GM12873 (cell line): ENCODE results near the gene TXNRD3.

Source experiments
- CTCF ChIP-seq: IDR thresholded peaks from 2 replicates; pipeline ENCODE4 v1.5.1; 2012; ENCODE audit warnings: low read depth, mild to moderate bottlenecking, moderate library complexity, low read length, control low read depth; ENCODE audit not compliant: insufficient read depth; ENCODE audit errors: missing control alignments

The TXNRD3 gene

GRCh38 chr3:126679318-126679751 is 24.4 kb upstream of the TXNRD3 start:
- TF ChIP-seq CTCF, result peak; percentile 95

GRCh38 chr3:126678693-126679317 is 23.9 kb upstream of the TXNRD3 start:
- TF ChIP-seq CTCF, result no peak

GRCh38 chr3:126677862-126678503 is 23.1 kb upstream of the TXNRD3 start:
- no peak for TF ChIP-seq CTCF

DNA sequence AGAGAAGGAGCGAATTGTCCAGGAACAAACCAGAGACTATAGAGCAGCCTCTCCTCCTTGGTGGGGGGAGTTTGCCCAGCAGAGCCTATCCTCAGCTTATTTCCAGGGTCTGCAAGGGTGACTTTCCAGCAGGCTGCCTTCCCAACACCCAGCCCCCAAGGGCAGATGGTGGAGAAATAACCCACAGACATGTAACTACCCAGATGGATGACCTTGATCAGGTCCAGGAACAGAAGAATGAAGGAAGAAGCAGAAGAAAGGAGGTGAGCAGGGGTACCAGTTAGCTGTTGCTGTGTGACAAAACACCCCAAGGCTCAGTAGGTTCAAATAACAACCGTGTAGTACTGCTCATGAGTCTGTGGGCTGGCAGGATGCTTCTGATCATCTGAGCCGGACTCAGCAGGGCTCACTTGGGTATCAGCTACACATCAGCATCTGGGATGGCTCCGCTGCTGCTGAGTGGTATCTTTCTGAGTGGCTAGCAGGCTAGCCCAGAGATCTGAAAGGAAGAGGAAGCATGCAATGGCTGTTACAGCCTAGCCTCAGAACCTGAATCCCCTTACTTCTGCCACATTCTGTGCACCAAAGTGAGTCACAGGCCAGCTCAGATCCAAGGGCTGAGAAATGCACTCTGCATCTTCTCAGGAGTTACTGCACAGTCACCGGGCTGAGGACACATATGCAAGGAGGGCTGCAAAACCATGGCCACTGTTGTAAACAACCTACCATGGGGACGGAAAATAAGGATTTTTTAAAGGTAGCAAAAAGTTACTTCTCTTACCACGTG is 22.2 kb upstream of the TXNRD3 start:
- TF ChIP-seq CTCF, result no peak

DNA sequence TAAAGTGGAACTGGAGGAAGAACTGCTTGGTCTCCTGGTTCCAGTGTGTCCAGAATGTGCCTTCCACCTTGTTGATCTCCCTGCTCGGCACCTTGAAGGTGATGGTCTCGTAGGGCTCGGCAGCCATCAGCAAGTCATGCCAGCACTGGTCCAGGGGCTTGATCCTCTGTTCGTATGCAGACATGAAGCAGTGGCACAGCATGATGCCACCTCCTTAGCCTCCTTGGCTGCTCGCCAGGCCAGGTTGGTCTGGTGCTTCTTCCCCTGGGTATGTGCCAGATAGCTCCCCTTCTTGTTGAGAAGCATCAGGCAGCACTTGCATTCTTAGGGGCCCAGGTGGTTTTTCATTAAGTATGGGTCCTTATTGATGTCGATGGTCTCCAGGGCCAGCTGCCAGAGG is 17.8 kb upstream of the TXNRD3 start:
- TF ChIP-seq CTCF, result no peak

DNA sequence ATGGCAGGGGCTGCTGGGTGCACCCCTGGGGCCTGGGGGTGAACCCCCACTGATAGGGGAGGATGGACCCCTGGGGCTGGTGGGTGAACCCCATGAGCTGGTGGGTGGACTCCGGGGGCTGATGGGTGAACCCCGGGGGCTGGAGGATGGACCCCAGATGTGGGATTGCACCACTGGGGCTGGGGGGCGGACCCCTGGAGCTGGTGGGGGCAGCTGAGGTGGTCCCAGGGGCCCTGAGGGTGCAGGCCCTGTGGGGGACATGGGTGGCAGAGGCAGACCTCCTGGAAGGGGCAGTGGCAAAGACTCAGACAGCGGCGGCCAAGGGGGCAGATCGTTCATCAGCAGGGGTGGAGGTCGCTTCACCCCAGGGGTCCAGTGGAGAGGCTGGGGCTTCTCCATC is 17.4 kb upstream of the TXNRD3 start:
- TF ChIP-seq CTCF, result no peak

DNA sequence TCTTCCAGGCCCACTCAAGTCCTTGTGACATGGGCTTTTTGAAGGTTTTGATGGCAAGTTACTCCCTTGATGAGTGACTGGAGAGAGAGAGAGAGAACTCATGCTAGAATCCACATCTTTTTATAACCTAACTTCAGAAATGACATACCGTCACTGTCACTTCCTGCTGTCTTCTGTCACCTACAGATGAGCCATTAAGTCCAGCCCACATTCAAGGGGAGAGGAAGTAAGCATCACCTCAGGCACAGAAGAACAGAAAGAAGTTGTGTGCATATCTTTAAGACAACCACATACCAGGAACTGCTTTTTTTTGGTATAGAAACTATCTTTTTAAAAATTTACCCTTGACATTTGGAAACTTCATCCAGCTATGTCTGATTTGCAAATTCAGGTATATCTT is 16.6 kb upstream of the TXNRD3 start:
- TF ChIP-seq CTCF, result no peak
